CD4-positive, alpha-beta T cell treated with Interleukin-21 for 1 hour (primary cell): ENCODE data around the gene FBXO5.
"Not testable (repeated sequence)": the region's sequence is repeated elsewhere in the genome, so short reads cannot be mapped to it uniquely, and the experiment has no call there.

Experiments used
- DNase-seq: peaks from one replicate; pipeline ENCODE4 v3.0.0-alpha.2; 2020

The FBXO5 gene

DNA sequence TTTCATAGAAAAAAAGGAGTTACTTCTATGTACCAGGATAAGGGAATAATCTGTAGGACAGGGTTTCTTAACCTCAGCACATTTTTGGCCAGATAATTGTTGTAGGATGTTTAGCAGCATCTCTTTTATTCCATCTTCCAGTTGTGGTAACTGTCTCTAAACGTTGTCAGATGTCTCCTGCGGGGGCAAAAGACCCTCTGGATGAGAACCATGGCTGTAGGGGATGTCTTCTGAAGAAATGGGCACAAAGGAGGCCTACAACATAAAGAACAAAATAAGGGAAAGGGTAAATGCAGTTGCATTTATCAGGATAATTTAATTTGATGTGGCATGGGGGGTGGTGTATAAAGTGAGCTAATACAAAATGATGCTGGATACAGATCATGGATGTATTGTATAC is 4.1 kb upstream of the FBXO5 start:
- DNase-seq: no peak

DNA sequence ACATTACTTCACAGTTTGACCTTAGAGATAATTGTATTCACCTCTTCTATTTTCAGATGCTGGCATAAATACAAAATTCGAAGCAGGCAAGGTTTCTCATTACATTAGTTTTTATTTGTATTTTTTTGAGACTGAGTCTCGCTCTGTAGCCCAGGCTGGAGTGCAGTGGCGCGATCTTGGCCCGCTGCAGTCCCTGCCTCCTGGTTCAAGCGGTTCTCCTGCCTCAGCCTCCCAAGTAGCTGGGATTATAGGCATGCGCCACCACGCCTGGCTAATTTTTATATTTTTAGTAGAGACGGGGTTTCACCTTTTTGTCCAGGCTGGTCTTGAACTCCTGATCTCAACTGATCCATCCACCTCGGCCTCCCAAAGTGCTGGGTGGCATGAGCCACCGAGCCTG is 2.5 kb upstream of the FBXO5 start:
- DNase-seq: not testable (repeated sequence)

DNA sequence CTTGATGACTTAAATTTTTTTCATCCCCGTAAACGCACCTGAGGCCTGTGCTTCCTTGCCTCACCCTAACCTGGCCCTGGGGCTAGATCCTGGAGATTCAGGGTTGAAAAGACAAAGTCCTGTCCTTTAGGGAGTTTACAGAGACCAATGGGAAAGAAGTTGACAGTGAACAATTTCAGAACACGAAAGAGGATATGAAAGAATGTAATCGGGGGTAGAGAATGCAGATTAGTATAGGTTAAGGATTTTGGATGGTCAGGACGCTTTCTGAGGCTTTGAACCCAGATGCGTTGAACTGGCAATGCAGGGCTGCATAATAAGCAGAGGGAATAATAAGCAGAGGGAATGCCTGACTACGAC is 1.7 kb upstream of the FBXO5 start:
- no peak for DNase-seq

- peak; percentile 61 for DNase-seq
Observed at GRCh38 chr6:152983637-152984512, 1.0 kb upstream of the FBXO5 start.

- no peak for DNase-seq
Observed at GRCh38 chr6:152981989-152982903, 595 bp downstream of the FBXO5 start.

DNA sequence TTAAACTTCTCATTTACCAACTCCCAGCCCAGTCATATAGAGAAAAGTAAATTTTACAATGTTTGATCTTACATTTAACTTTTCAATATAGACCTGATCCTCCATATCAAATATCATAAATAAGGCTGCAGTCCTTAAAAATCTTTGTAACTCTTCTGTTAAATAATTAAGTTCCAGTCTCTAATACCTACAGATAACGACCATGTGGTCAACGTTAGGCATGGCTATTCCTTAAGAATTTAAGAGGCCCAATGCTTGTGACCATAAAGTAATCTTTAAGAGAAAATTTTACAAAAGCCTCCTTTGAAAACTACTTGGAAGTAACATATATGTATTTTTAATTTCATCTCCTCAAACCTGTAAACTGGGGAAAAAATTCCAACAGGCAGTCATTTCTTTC is 1.6 kb downstream of the FBXO5 start:
- DNase-seq: no peak

DNA sequence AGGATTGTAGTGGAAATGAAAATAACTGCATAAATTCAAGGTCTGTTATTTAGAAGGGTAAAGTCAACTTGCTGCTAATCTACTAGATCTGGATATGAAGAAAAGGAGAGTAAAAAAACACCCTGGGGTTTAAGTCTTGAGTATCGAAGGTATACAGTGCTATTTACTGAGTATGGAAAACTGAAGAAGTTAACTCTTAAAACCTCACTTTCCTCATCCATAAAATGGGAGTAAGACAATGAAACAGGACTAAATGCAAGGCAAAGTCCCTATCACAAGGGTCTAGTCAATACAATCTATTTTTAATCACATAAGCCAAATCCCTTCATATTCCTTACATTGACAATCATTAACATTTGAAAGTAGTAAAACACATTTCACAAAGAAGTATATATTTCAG is 2.2 kb downstream of the FBXO5 start:
- DNase-seq: no peak

DNA sequence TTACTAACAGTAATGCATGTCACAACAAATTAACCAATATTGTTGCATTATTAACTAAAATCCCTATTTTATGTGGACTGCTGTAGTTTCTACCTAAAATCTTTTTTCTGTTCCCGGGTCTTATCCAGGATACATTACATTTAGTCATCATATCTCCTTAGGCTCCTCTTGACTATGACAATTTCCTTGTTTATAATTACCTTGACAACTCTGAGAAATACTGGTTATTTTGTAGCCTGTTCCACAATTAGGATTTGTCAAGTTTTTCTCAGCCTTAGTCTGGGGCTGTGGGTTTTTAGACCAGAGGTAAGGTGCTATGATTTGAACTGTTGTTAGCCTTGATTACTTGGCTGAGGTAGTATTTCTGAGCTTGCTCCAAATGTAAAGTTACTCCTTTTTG is 3.7 kb downstream of the FBXO5 start:
- no peak for DNase-seq

DNA sequence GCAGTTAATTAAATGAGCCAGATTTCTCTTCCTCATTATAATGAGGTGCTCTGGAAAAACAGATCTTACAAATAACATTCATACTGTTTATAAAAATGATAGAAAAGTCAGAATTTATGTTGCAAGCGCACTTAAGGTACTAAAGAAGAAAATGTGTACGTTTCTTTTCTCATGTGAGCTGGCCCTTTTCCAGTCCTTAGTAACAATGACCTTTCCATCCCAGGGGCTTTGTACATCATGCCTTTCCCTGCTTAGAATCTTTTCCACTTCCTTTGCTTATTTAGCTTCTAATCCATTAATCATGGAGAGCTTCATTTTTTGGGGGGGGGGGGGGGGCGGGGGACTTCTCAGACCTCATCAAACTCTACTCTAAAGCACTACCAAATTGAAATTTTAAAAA is 4.8 kb downstream of the FBXO5 start:
- DNase-seq: no peak

- DNase-seq: no peak
Observed at GRCh38 chr6:152977556-152977955, 5.3 kb downstream of the FBXO5 start.

- DNase-seq: no peak
Observed at GRCh38 chr6:152976749-152977148, 6.1 kb downstream of the FBXO5 start.

GRCh38 chr6:152975204-152975915 is 7.5 kb downstream of the FBXO5 start:
- DNase-seq: peak; percentile 58

- DNase-seq: no peak
Observed at GRCh38 chr6:152973916-152974315, 8.9 kb downstream of the FBXO5 start.

- no peak for DNase-seq
Observed at GRCh38 chr6:152969688-152970418, 13.0 kb downstream of the FBXO5 start.

DNA sequence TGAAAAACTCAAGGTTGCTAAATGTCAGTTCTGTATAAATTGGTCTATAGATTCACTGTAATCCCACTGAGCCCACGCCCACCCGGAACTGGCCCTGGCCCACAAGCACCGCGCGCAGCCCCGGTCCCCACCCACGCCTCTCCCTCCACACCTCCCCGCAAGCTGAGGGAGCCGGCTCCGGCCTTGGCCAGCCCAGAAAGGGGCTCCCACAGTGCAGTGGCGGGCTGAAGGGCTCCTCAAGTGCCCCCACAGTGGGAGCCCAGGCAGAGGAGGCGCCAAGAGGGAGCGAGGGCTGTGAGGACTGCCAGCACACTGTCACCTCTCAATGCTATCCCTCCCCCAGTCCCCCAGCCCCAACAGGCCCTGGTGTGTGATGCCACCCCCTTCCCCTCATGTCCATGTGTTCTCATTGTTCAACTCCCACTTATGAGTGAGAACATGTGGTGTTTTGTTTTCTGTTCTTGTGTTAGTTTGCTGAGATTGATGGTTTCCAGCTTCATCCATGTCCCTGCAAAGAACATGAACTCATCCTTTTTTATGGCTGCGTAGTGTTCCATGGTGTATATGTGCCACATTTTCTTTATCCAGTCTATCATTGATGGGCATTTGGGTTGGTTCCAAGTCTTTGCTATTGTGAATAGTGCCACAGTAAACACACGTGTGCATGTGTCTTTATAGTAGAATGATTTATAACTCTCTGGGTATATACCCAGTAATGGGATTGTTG is 16.5 kb downstream of the FBXO5 start:
- DNase-seq: not testable (repeated sequence)

GRCh38 chr6:152959333-152959732 is 23.5 kb downstream of the FBXO5 start:
- DNase-seq: no peak

DNA sequence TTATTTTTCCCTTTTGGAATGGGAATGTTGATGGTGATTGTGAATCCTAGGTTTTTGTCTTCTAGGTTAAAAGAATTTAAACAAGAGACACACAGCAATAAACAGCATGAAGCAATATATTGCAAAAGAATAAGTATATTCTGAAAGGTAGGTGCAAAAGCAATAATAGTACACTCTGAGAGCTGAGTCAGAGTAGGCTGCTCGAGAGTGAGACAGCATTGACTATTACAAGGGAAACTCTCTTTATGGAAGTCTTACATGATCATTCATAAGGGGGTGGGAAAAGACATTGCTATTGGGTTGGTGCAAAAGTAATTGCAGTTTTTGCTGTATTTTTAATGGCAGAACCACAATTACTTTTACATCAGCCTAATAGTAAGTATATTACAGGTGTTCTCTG is 25.0 kb downstream of the FBXO5 start:
- DNase-seq: no peak

DNA sequence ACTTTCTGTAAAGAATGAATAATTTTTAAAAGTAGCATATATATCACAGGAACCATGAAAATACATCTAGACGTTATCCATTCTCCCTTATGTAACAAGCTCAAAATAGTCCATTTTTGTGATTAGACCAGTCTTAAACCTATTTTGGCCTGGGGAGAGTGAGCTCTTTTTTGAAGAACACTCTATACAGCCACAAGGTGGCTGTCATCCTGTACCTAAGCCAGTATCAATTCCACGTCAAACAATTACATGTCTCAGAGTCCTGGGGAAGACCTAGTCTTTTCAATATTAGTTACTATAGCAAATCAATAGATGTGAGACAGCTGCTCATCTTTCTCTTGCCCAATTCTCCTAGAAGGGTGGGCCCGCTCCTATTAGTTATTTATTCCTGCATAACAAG is 28.4 kb downstream of the FBXO5 start:
- no peak for DNase-seq

- peak; percentile 14 for DNase-seq
Observed at GRCh38 chr6:152952866-152953509, 29.9 kb downstream of the FBXO5 start.

GRCh38 chr6:152952045-152952444 is 30.8 kb downstream of the FBXO5 start:
- DNase-seq: no peak

GRCh38 chr6:152950240-152950639 is 32.6 kb downstream of the FBXO5 start:
- DNase-seq: no peak
